ENCODE results near the gene TTLL3. TPM values are rescaled to one million over a fixed set of nuclear protein-coding genes. Genes with fewer than 3 reads are reported as not detected.

TTLL3 gene
- total and polyA plus RNA-seq, 3 experiments from 2014 or later: 3.8 to 19.1 (median 18.8) TPM

GRCh38 chr3:9800529-9800928 lies 9.5 kb upstream of the TTLL3 start:
- no peaks in the 10 kb centered on the region for H3K27me3 Mint-ChIP-seq
- POLR2A ChIA-PET: interaction anchor here (0.7 to 1.4 kb wide), 2 partner anchors 9 to 177 kb away, joined by 6 to 9 read pairs; partner anchors contain the start of gene TTLL3
- CTCF ChIA-PET: interaction anchor here (1.4 kb wide), 1 partner anchor 146 kb away, joined by 3 read pairs; no protein-coding TSS in a partner anchor

GRCh38 chr3:9803494-9803893 lies 6.6 kb upstream of the TTLL3 start:
- peaks cover 10% of the 10 kb centered on the region for H3K4me1 ChIP-seq (ENCODE audit: insufficient read depth, low read length)
- no peaks in the 10 kb centered on the region for H3K9me3 Mint-ChIP-seq
- no peaks in the 10 kb centered on the region for H3K27me3 Mint-ChIP-seq
- peaks cover 23 to 39% (median 28%) of the 10 kb centered on the region in 3 donors for H3K4me1 Mint-ChIP-seq
- H3K27me3 ChIP-seq (ENCODE audit: insufficient read depth, low read length, poor library complexity, severe bottlenecking): no peaks in the 10 kb centered on the region
- ChIA-PET POLR2A (interaction anchor here (0.6 kb wide), 1 partner anchor 118 kb away, joined by 3 read pairs; no protein-coding TSS in a partner anchor), CTCF (interaction anchor here (1.9 kb wide), 1 partner anchor 11 kb away, joined by 8 read pairs; no protein-coding TSS in a partner anchor)
- H3K27ac Mint-ChIP-seq: peak overlapping the region in 4 of 8 donors; percentile 23 to 70 (median 39)
- H3K9me3 ChIP-seq (ENCODE audit: low read length): no peaks in the 10 kb centered on the region
- H3K4me3 ChIP-seq (ENCODE audit: low read length): no peak overlapping the region
- peaks cover 6 to 82% (median 16%) of the 10 kb centered on the region in 3 donors for H3K36me3 Mint-ChIP-seq
- peaks cover 65% of the 10 kb centered on the region for H3K36me3 ChIP-seq (ENCODE audit: insufficient read depth, low read length)
- no peak overlapping the region for H3K4me3 Mint-ChIP-seq
- no peak overlapping the region for H3K27ac ChIP-seq (ENCODE audit: low read depth, low read length)
- no peak for DNase-seq

More at GRCh38 chr3:9800529-9800928, 9.5 kb upstream of the TTLL3 start:
- H3K4me3 Mint-ChIP-seq: no peak overlapping the region
- peaks cover 26 to 43% (median 34%) of the 10 kb centered on the region in 3 donors for H3K4me1 Mint-ChIP-seq
- peaks cover 11 to 83% (median 21%) of the 10 kb centered on the region in 3 donors for H3K36me3 Mint-ChIP-seq
- H3K27ac Mint-ChIP-seq: no peak overlapping the region
- H3K36me3 ChIP-seq (ENCODE audit: insufficient read depth, low read length): peaks cover 73% of the 10 kb centered on the region
- no peaks in the 10 kb centered on the region for H3K9me3 Mint-ChIP-seq
- no peak overlapping the region for H3K4me3 ChIP-seq (ENCODE audit: low read length)
- DNase-seq: no peak
- no peaks in the 10 kb centered on the region for H3K27me3 ChIP-seq (ENCODE audit: insufficient read depth, low read length, poor library complexity, severe bottlenecking)
- no peak overlapping the region for H3K27ac ChIP-seq (ENCODE audit: low read depth, low read length)
- peaks cover 10% of the 10 kb centered on the region for H3K4me1 ChIP-seq (ENCODE audit: insufficient read depth, low read length)
- no peaks in the 10 kb centered on the region for H3K9me3 ChIP-seq (ENCODE audit: low read length)

GRCh38 chr3:9804996-9805395 lies 5.1 kb upstream of the TTLL3 start:
- Histone ChIP-seq H3K9me3 (ENCODE audit: low read length) (no peaks in the 10 kb centered on the region), H3K4me1 (ENCODE audit: insufficient read depth, low read length) (peaks cover 21% of the 10 kb centered on the region), H3K4me3 (ENCODE audit: low read length) (no peak overlapping the region), H3K27ac (ENCODE audit: low read depth, low read length) (no peak overlapping the region), H3K27me3 (ENCODE audit: insufficient read depth, low read length, poor library complexity, severe bottlenecking) (no peaks in the 10 kb centered on the region), H3K36me3 (ENCODE audit: insufficient read depth, low read length) (peaks cover 53% of the 10 kb centered on the region)
- CTCF ChIA-PET: interaction anchor here (0.9 to 1.9 kb wide), 3 partner anchors 9 to 55 kb away, joined by 3 to 8 read pairs (median 4); partner anchors contain the start of gene OGG1
- no peak for DNase-seq
- Mint-ChIP-seq H3K9me3 (no peaks in the 10 kb centered on the region), H3K4me1 (peaks cover 28 to 41% (median 40%) of the 10 kb centered on the region in 3 donors), H3K36me3 (peaks cover 6 to 75% (median 11%) of the 10 kb centered on the region in 3 donors), H3K4me3 (no peak overlapping the region), H3K27ac (peak overlapping the region in 3 of 8 donors; percentile 11 to 75 (median 29)), H3K27me3 (no peaks in the 10 kb centered on the region)
- POLR2A ChIA-PET: interaction anchor here (1.9 kb wide), 1 partner anchor 12 kb away, joined by 7 read pairs; the partner anchor contains the start of genes ARPC4 and TADA3

- Histone ChIP-seq H3K27me3 (ENCODE audit: insufficient read depth, low read length, poor library complexity, severe bottlenecking) (no peaks in the 10 kb centered on the region), H3K4me3 (ENCODE audit: low read length) (no peak overlapping the region), H3K9me3 (ENCODE audit: low read length) (no peaks in the 10 kb centered on the region), H3K27ac (ENCODE audit: low read depth, low read length) (no peak overlapping the region), H3K36me3 (ENCODE audit: insufficient read depth, low read length) (peaks cover 44% of the 10 kb centered on the region), H3K4me1 (ENCODE audit: insufficient read depth, low read length) (peaks cover 28% of the 10 kb centered on the region)
- ChIA-PET CTCF (interaction anchor here (1.4 to 2.3 kb wide), 2 partner anchors 13 to 98 kb away, joined by 4 to 6 read pairs; partner anchors contain the start of genes ARPC4 and TADA3), POLR2A (interaction anchor here (0.7 to 1.4 kb wide), 2 partner anchors 10 to 354 kb away, joined by 3 to 8 read pairs; no protein-coding TSS in a partner anchor)
- H3K4me1 Mint-ChIP-seq: peaks cover 38 to 50% (median 48%) of the 10 kb centered on the region in 3 donors
- H3K36me3 Mint-ChIP-seq: peaks cover 6 to 66% (median 11%) of the 10 kb centered on the region in 3 donors
- no peaks in the 10 kb centered on the region for H3K9me3 Mint-ChIP-seq
- peak overlapping the region in 3 of 8 donors; percentile 6 to 54 (median 38) for H3K27ac Mint-ChIP-seq
- no peak for DNase-seq
- no peaks in the 10 kb centered on the region for H3K27me3 Mint-ChIP-seq
- H3K4me3 Mint-ChIP-seq: no peak overlapping the region
Observed at GRCh38 chr3:9806137-9806536, 3.9 kb upstream of the TTLL3 start.

- CTCF ChIA-PET: interaction anchor here (0.8 to 2.3 kb wide), 7 partner anchors 10 to 140 kb away, joined by 3 to 6 read pairs (median 4); partner anchors contain the start of genes ARPC4 and TADA3
- peaks cover 41 to 57% (median 56%) of the 10 kb centered on the region in 3 donors for H3K4me1 Mint-ChIP-seq
- no peak for DNase-seq
- peaks cover 36% of the 10 kb centered on the region for H3K36me3 ChIP-seq (ENCODE audit: insufficient read depth, low read length)
- H3K9me3 ChIP-seq (ENCODE audit: low read length): no peaks in the 10 kb centered on the region
- no peak overlapping the region for H3K27ac ChIP-seq (ENCODE audit: low read depth, low read length)
- POLR2A ChIA-PET: interaction anchor here (1.4 to 3.0 kb wide), 2 partner anchors 10 to 14 kb away, joined by 3 to 37 read pairs; partner anchors contain the start of genes ARPC4 and TADA3
- H3K36me3 Mint-ChIP-seq: peaks cover 6 to 60% (median 11%) of the 10 kb centered on the region in 3 donors
- peak overlapping the region in 2 of 7 donors; percentile 27 to 38 for H3K4me3 Mint-ChIP-seq
- no peaks in the 10 kb centered on the region for H3K27me3 ChIP-seq (ENCODE audit: insufficient read depth, low read length, poor library complexity, severe bottlenecking)
- H3K27me3 Mint-ChIP-seq: no peaks in the 10 kb centered on the region
- H3K4me1 ChIP-seq (ENCODE audit: insufficient read depth, low read length): peaks cover 28% of the 10 kb centered on the region
- no peaks in the 10 kb centered on the region for H3K9me3 Mint-ChIP-seq
- H3K27ac Mint-ChIP-seq: peak overlapping the region in 6 of 8 donors; percentile 66 to 99 (median 90)
- no peak overlapping the region for H3K4me3 ChIP-seq (ENCODE audit: low read length)
Observed at GRCh38 chr3:9806688-9807589, 3.1 kb upstream of the TTLL3 start.

- peaks cover 33% of the 10 kb centered on the region for H3K36me3 ChIP-seq (ENCODE audit: insufficient read depth, low read length)
- no peaks in the 10 kb centered on the region for H3K9me3 ChIP-seq (ENCODE audit: low read length)
- no peak overlapping the region for H3K4me3 ChIP-seq (ENCODE audit: low read length)
- Mint-ChIP-seq H3K4me3 (peak overlapping the region; percentile 34 to 94 (median 88)), H3K27me3 (no peaks in the 10 kb centered on the region), H3K27ac (peak overlapping the region; percentile 75 to 100 (median 97)), H3K9me3 (no peaks in the 10 kb centered on the region), H3K36me3 (peaks cover 6 to 52% (median 11%) of the 10 kb centered on the region in 3 donors), H3K4me1 (peaks cover 41 to 57% (median 56%) of the 10 kb centered on the region in 3 donors)
- DNase-seq: no peak
- H3K27me3 ChIP-seq (ENCODE audit: insufficient read depth, low read length, poor library complexity, severe bottlenecking): no peaks in the 10 kb centered on the region
- peaks cover 28% of the 10 kb centered on the region for H3K4me1 ChIP-seq (ENCODE audit: insufficient read depth, low read length)
- ChIA-PET CTCF (interaction anchor here (0.6 to 2.3 kb wide), 13 partner anchors 12 to 139 kb away, joined by 3 to 6 read pairs (median 4); partner anchors contain the start of genes ARPC4 and TADA3), POLR2A (interaction anchor here (0.9 to 3.0 kb wide), 5 partner anchors 8 to 125 kb away, joined by 3 to 37 read pairs (median 6); partner anchors contain the start of genes ARPC4, JAGN1 and TADA3)
- H3K27ac ChIP-seq (ENCODE audit: low read depth, low read length): no peak overlapping the region
Observed at GRCh38 chr3:9807981-9808344, 2.1 kb upstream of the TTLL3 start.

- H3K4me1 Mint-ChIP-seq: peaks cover 37 to 52% (median 52%) of the 10 kb centered on the region in 3 donors
- Histone ChIP-seq H3K27ac (ENCODE audit: low read depth, low read length) (peak overlapping the region; percentile 71), H3K27me3 (ENCODE audit: insufficient read depth, low read length, poor library complexity, severe bottlenecking) (no peaks in the 10 kb centered on the region), H3K9me3 (ENCODE audit: low read length) (no peaks in the 10 kb centered on the region), H3K4me3 (ENCODE audit: low read length) (peak overlapping the region; percentile 63), H3K4me1 (ENCODE audit: insufficient read depth, low read length) (peaks cover 28% of the 10 kb centered on the region), H3K36me3 (ENCODE audit: insufficient read depth, low read length) (peaks cover 28% of the 10 kb centered on the region)
- peak overlapping the region; percentile 34 to 94 (median 88) for H3K4me3 Mint-ChIP-seq
- peaks cover 2 to 51% (median 7%) of the 10 kb centered on the region in 3 donors for H3K36me3 Mint-ChIP-seq
- ChIA-PET CTCF (interaction anchor here (0.6 to 2.3 kb wide), 13 partner anchors 13 to 106 kb away, joined by 3 to 6 read pairs (median 4); partner anchors contain the start of genes ARPC4 and TADA3), POLR2A (interaction anchor here (0.9 to 3.0 kb wide), 6 partner anchors 9 to 125 kb away, joined by 3 to 37 read pairs (median 4); partner anchors contain the start of genes ARPC4, JAGN1 and TADA3)
- DNase-seq: peak in 4 of 5 donors; percentile 17 to 61 (median 30)
- H3K27me3 Mint-ChIP-seq: no peaks in the 10 kb centered on the region
- no peaks in the 10 kb centered on the region for H3K9me3 Mint-ChIP-seq
- peak overlapping the region; percentile 75 to 100 (median 97) for H3K27ac Mint-ChIP-seq
Observed at GRCh38 chr3:9808345-9809037, 1.6 kb upstream of the TTLL3 start.
